ENCODE measurements around the gene LRRC8B. TPM values are rescaled to one million over a fixed set of nuclear protein-coding genes. Genes with fewer than 3 reads are reported as not detected.
"Not testable (repeated sequence)": the region's sequence is repeated elsewhere in the genome, so short reads cannot be mapped to it uniquely, and the experiment has no call there.

The LRRC8B gene
- total and polyA plus RNA-seq, 2 of the 13 experiments (the other 11 are each of a cell fraction or from before 2014, with no cell fraction given) = 4.9 to 7.6 TPM

GRCh38 chr1:89542345-89542744 is 17.7 kb downstream of the LRRC8B start:
- no peak for FAIRE-seq
- H4K20me1 ChIP-seq (ENCODE audit: insufficient read depth, low read length) = no peaks in the 10 kb centered on the region
- no peak overlapping the region for H2AFZ ChIP-seq (ENCODE audit: low read length)
- H3K27me3 ChIP-seq (ENCODE audit: control insufficient read depth in 1 of 2, insufficient read depth in 2 of 2, low read length in 2 of 2) = no peaks in the 10 kb centered on the region
- TF ChIP-seq ZNF746 (CRISPR knock-in tag; IDR thresholded peaks at IDR 0.05) = no peak
- no peak for TF ChIP-seq ZNF556 (CRISPR knock-in tag; IDR thresholded peaks at IDR 0.05; ENCODE audit: borderline replicate concordance)
- TF ChIP-seq ZNF768 (CRISPR knock-in tag; IDR thresholded peaks at IDR 0.05) = no peak
- TF ChIP-seq MYNN (CRISPR knock-in tag; IDR thresholded peaks at IDR 0.05; ENCODE audit: low read depth) = no peak
- no peak for TF ChIP-seq SALL2 (CRISPR knock-in tag; IDR thresholded peaks at IDR 0.05)
- TF ChIP-seq TEAD3 (CRISPR knock-in tag; optimal IDR thresholded peaks at IDR 0.05; ENCODE audit: borderline replicate concordance) = no peak
- TF ChIP-seq ISX (CRISPR knock-in tag; conservative IDR thresholded peaks at IDR 0.05) = no peak
- H3K36me3 ChIP-seq (replicated peaks in 1 of 2; ENCODE audit: control insufficient read depth in 1 of 2, insufficient read depth in 2 of 2, low read length in 2 of 2) = no peaks in the 10 kb centered on the region
- H3K27ac ChIP-seq (ENCODE audit: extremely low read length, insufficient read depth, low read length) = no peak overlapping the region
- ATAC-seq = no peak
- in situ Hi-C loops (cut with HindIII; ENCODE audit: extremely low pct_ligation_motif_present, low pct_unique_long_range_greater_than_20kb) (no loop called here), intact Hi-C loops (cut with micrococcal nuclease; ENCODE audit: unreplicated experiment) (no loop called here)
- no peak overlapping the region for H3K4me3 ChIP-seq (replicated peaks in 1 of 3; ENCODE audit: insufficient read depth in 1 of 3, low read depth in 2 of 3, low read length in 3 of 3)
- H3K79me2 ChIP-seq (ENCODE audit: insufficient read depth, low read length) = peaks cover 8% of the 10 kb centered on the region
- no peaks in the 10 kb centered on the region for H3K9me3 ChIP-seq (ENCODE audit: low read length)
- ChIA-PET CTCF (ENCODE audit: low intra/inter-chr PET ratio, low total read pairs) (no interaction called here), POLR2A (no interaction called here)
- no peak for DNase-seq (ENCODE audit: low spot score)
- no peak overlapping the region for H3K9ac ChIP-seq (ENCODE audit: insufficient read depth, low read depth, low read length)
- H3K4me1 ChIP-seq (ENCODE audit: insufficient read depth, low read length) = no peaks in the 10 kb centered on the region
- no TSS peak for BruUV-seq (replicated peaks)
- 96% methylated on average over 1 of the region's 1 CpG for WGBS (ENCODE audit: low lambda C conversion rate)
- no peak overlapping the region for H3K4me2 ChIP-seq (ENCODE audit: low read depth, low read length)

DNA sequence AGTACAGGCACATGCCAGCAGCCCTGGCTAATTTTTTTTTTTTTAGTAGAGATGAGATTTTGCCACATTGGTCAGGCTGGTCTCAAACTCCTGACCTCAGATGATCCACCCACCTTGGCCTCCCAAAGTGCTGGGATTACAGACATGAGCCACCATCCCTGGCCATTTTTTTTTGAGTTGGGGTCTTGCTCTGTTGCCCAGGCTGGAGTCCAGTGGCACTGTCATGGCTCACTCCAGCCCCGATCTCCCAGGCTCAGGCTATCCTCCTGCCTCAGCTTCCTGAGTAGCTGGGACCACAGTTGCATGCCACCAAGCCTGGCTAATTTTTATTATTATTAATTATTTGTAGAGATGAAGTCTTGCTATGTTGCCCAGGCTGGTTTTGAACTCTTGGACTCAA is 19.0 kb downstream of the LRRC8B start:
- FAIRE-seq; H3K4me3 ChIP-seq (replicated peaks in 1 of 3; ENCODE audit: insufficient read depth in 1 of 3, low read depth in 2 of 3, low read length in 3 of 3); intact Hi-C loops (cut with micrococcal nuclease; ENCODE audit: unreplicated experiment); H3K9me3 ChIP-seq (ENCODE audit: low read length); ATAC-seq; H3K9ac ChIP-seq (ENCODE audit: insufficient read depth, low read depth, low read length); H3K4me2 ChIP-seq (ENCODE audit: low read depth, low read length); DNase-seq (ENCODE audit: low spot score); H3K36me3 ChIP-seq (replicated peaks in 1 of 2; ENCODE audit: control insufficient read depth in 1 of 2, insufficient read depth in 2 of 2, low read length in 2 of 2); H3K27me3 ChIP-seq (ENCODE audit: control insufficient read depth in 1 of 2, insufficient read depth in 2 of 2, low read length in 2 of 2); H3K79me2 ChIP-seq (ENCODE audit: insufficient read depth, low read length); POLR2A ChIA-PET; H4K20me1 ChIP-seq (ENCODE audit: insufficient read depth, low read length); H3K27ac ChIP-seq (ENCODE audit: extremely low read length, insufficient read depth, low read length); H3K4me1 ChIP-seq (ENCODE audit: insufficient read depth, low read length); H2AFZ ChIP-seq (ENCODE audit: low read length); CTCF ChIA-PET (ENCODE audit: low intra/inter-chr PET ratio, low total read pairs); BruUV-seq (replicated peaks); in situ Hi-C loops (cut with HindIII; ENCODE audit: extremely low pct_ligation_motif_present, low pct_unique_long_range_greater_than_20kb): not testable (repeated sequence)
- WGBS (ENCODE audit: low lambda C conversion rate) = 85% methylated on average over 1 of the region's 1 CpG
